WI38 (cell line): ENCODE results near the gene KRTAP29-1.

Source experiments
- H3K4me3 ChIP-seq: 2 replicates; pipeline ENCODE4 v1.5.1; 2011; ENCODE audit warnings: low read depth, mild to moderate bottlenecking, control low read depth, low read length
- TF ChIP-seq, protein P1 (sequence below): IDR thresholded peaks from 2 replicates; pipeline ENCODE4 v1.5.1; 2012; ENCODE audit warnings: low read depth, mild to moderate bottlenecking, control low read depth, low read length

The KRTAP29-1 gene

DNA sequence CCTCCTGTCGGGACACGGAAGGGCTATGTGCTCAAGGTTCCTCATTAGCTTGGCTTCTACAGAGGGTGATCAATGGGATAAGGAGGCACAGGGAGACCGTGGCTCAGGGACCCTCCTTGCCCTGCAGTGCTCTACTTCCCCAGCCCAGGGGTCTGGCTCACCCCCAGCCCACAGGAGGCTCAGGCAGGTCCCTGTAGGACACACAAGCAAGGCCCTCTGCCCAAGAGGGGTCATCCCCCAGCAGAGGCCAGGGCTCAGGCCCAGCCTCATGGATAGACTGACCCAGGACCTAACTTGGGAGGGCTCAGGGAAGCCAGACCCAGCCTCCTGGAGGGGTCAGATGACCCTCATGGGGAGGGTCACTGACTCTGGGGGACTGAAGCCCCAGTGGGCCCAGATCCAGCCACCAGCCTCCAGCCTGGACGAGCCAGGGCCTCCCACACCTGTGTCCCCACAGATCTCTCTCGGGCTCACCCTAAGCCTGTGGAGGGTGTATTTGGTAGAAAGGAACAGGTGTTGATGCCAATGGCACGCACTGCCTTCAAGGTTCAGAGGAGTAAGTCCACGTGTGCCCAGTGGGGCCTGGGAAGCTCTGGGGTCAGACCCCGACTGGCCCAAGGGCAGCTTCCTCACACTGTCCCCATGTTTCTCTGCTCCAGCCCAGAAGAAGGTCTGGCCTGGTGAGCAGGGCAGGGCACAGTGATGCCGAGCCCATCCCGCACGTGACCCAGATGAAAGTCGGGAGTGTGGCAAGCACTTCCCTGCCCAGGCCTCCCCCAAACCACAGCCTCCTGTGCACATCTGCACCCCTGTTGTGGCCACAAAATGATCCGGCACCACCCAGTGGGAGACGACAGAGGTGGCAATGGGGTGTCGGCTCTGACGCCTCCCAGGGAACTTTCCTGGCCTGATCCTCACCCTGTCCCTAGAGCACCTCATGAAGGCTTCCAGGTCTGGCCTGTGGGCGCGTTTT lies 23.8 kb upstream of the KRTAP29-1 start:
- TF ChIP-seq, protein P1, sequence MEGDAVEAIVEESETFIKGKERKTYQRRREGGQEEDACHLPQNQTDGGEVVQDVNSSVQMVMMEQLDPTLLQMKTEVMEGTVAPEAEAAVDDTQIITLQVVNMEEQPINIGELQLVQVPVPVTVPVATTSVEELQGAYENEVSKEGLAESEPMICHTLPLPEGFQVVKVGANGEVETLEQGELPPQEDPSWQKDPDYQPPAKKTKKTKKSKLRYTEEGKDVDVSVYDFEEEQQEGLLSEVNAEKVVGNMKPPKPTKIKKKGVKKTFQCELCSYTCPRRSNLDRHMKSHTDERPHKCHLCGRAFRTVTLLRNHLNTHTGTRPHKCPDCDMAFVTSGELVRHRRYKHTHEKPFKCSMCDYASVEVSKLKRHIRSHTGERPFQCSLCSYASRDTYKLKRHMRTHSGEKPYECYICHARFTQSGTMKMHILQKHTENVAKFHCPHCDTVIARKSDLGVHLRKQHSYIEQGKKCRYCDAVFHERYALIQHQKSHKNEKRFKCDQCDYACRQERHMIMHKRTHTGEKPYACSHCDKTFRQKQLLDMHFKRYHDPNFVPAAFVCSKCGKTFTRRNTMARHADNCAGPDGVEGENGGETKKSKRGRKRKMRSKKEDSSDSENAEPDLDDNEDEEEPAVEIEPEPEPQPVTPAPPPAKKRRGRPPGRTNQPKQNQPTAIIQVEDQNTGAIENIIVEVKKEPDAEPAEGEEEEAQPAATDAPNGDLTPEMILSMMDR: no peak
- H3K4me3 ChIP-seq: no peak overlapping the region

DNA sequence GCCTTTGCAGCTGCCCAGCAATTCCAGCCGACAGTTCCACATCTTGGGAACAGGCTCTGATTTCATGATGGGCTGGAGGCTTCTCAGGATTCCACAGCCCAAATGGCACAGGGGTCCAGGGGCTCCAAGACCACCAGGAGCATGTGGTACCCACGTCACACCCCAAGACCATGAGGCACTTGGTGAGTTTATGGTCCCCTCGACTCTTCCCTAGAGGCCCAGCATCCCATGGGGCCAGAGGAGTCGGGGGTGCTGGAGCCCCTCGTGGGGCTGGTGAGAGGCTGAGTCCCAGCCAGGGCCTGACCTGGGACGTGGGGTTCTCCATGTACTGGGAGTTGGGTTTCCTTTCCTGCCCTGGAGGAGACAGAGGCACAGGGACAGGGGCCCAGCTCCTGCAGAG lies 23.0 kb upstream of the KRTAP29-1 start:
- TF ChIP-seq, protein P1: no peak
- H3K4me3 ChIP-seq: no peak overlapping the region

DNA sequence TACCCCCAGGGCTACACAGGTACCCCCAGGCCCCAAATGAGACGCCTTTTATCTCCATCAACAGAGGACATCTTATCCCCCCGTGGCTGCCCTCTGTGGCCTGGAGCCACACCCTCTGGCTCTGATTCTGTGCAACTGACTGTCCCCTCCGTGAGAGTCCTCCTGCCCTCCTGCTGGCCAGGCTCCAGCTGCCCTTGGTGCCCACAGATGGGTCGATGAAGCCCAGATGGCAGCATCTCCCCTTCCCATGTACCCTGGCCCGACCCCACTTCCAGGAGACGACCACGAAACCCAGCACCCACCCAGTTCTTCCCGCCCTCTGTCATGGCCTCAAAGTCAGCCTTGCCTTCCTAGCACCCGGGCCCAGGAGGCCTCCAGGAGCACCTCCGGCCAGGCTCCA lies 22.5 kb upstream of the KRTAP29-1 start:
- TF ChIP-seq, protein P1: no peak
- no peak overlapping the region for H3K4me3 ChIP-seq

DNA sequence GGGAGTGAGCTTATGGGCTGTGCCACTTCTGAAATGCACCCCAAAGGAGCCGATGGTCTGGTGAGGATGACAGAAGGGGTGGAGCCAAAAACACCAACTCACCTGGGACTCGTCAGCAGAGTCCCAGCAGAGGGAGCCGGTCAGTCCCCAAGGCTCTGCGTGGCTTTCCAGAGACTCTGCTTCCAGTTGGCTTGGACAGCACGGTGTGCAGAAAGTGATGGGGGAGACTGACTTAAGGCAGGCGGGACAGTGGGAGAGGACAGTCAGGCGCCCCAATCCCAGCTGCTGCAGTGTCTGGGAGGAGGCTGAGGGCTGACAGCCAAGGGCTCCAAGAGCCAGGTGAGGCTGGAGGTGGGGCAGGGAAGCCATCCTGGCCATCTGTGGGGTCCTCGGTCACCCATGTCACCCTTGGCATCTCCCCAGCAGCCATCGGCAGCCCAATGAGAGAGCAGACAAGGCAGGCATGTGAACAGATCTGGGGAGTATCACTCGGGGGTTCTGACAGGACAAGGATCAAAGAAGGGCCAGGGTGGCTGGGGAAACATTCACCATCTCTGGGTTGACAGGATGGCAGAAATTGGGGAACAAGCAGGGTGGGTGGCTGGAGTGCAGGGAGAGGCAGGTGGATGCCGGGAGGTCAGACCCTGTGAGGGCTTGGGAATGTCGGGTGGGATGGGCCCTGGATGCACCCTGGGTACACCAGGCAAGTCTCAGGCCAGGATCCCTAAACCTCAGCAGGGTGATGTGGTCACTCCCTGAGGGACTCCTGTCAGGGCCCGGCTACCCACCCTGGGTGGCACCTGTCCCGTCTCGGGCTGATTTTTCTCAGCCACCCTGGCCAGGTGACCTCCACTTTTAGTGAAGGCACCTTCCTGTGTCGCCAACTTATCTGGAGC lies 21.8 kb upstream of the KRTAP29-1 start:
- H3K4me3 ChIP-seq: no peak overlapping the region
- TF ChIP-seq, protein P1: no peak

DNA sequence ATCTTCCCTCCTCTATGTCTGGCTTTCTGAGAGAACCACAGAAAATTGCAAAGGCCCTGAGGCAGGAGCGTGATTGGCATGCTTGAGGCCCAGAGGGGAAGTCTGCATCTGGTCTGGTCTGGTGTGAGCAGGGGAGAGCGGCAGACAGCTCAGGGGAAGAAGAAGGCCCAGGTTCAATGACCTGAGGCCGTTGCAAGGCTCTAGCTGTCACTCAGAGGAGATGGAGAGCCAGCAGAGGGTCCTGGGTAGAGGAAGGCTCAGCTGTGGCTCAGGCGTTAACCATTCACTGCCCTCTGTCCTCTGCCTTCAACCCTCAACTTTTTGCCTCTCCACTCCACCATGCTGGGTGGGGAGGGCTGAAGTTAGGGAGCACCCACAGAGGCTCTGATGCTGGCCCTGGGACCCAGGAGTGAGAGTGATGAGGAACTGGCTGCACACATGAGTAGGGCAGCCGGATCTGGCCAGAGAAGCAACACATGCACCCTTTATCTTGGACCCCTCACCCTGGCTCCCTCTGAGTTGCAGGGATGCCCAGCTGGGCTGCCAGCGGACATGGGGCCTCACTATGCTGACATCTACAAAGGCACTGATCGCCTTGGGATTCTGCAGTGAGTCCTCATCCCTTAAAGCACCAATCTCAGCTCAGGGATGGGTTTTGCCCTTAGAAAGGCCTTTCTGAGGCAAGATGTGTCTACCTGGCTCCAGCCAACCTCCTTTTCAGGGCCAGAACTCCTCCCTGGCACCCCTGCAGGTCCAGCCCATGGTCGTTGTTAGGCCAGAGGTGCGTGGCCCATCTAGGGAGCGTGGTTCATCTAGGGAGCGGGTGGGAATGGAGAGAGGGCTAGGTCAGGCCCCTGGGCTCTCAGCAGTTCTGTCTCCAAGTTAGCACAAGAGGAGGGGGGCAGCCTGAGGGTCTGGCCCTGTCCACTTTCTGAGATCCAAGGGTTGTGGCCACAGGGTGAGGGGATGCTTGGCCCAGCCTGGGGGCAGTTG lies 20.5 kb upstream of the KRTAP29-1 start:
- TF ChIP-seq, protein P1: no peak
- no peak overlapping the region for H3K4me3 ChIP-seq

DNA sequence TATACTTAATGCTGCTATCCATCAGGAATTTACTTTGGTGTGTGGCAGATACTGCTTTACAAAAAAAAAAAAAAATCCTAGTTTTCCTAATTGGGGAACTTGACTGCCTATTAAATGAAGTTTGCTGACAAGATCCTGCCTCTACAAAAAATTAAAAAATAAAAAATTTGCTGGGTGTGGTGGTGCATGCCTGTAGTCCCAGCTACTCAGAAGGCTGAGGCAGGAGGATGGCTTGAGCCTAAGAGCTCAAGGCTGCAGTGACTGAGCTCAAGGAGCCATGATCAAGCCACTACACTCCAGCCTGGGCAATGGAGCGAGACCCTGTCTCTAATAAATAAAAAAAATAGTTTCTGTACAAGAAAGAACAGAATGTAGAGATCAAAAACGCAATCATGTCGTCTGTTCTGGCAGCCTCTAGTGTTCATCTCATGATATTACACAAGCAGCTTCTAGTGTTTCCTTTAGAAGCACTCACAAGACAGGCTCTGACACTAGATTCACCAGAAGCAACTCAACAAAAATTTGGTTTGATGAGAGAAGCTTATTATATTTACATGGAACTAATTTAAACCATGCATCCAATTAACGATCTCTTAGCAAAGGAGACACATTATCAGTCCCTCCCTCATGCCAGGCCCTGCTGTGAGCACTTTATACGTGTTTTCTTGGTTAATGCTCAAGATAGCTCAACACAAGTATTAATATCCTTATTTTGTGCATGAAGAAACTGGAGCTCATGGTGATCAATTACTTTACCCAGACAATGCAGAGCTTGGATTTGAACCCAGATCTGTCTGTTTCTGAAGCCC lies 19.6 kb upstream of the KRTAP29-1 start:
- TF ChIP-seq, protein P1: peak; percentile 89
- no peak overlapping the region for H3K4me3 ChIP-seq
